Stomach (tissue), 9 donors: ENCODE measurements around the gene NIPAL3. TPM values are rescaled to one million over a fixed set of nuclear protein-coding genes. Genes with fewer than 3 reads are reported as not detected.

Experiments used
- DNase-seq, 2 donors: peaks; one replicate each; pipeline versions ENCODE4 v3.0.0 to v3.0.0-alpha.2; 2013 to 2019
- H3K27ac ChIP-seq, 5 donors: fragments of 200-600 bp in 4 of 5; sonication (generic) in 4 of 5; one replicate each; pipeline ENCODE4 v1.5.1; 2013 to 2019; ENCODE audit warnings: mild to moderate bottlenecking in 1 of 5, moderate library complexity in 1 of 5
- H3K27me3 ChIP-seq, 3 donors: fragments of 200-600 bp; sonication (generic); one replicate each; pipeline ENCODE4 v1.5.1; 2017 to 2019; ENCODE audit warnings: mixed run types in 1 of 3
- H3K36me3 ChIP-seq, 4 donors: fragments of 200-600 bp; sonication (generic); 1 replicate in 3 of 4; 2 replicates in 1 of 4; pipeline ENCODE4 v1.5.1; 2016 to 2019
- H3K4me1 ChIP-seq, 4 donors: fragments of 200-600 bp; sonication (generic); one replicate each; pipeline ENCODE4 v1.5.1; 2016 to 2019
- H3K4me3 ChIP-seq, 4 donors: fragments of 200-600 bp; sonication (generic) in 3 of 4; one replicate each; pipeline ENCODE4 v1.5.1; 2016 to 2019; ENCODE audit warnings: mild to moderate bottlenecking in 1 of 4
- H3K9me3 ChIP-seq, 4 donors: fragments of 200-600 bp; sonication (generic); one replicate each; pipeline ENCODE4 v1.5.1; 2016 to 2019
- EP300 ChIP-seq: sonication (generic); formaldehyde crosslinking; IDR thresholded peaks from one replicate; pipeline ENCODE4 v1.6.1; 2017; ENCODE audit warnings: antibody characterized with exemption
- POLR2A ChIP-seq, 4 donors: fragments of 450-650 bp; IDR thresholded peaks; one replicate each; pipeline ENCODE4 v1.6.1; 2016; ENCODE audit warnings: antibody characterized with exemption in 4 of 4, control low read depth in 2 of 4, mild to moderate bottlenecking in 1 of 4, moderate library complexity in 1 of 4
- POLR2AphosphoS5 ChIP-seq, 3 donors: sonication (generic); formaldehyde crosslinking; IDR thresholded peaks; one replicate each; pipeline ENCODE4 v1.6.1; 2016; ENCODE audit warnings: antibody characterized with exemption in 3 of 3
- WGBS, 5 donors: extraction: QIAGEN DNeasy Blood & Tissue Kit in 3 of 5; methylation state at CpG; one replicate each; pipeline versions ENCODE4 v1.1.5 to v1.1.7; 2013 to 2018; 5-methylcytosine and 5-hydroxymethylcytosine counted together
- intact Hi-C: fragments of 100-400 bp; cut with DNase I; formaldehyde crosslinking; loops from one replicate; pipeline ENCODE4 v1.15.1; 2023; ENCODE audit warnings: low total_unique reads
- polyA plus RNA-seq, 3 donors: library from polyadenylated mRNA; stranded (reverse); fragments of 200-250 nt; gene quantifications; one replicate each; pipeline ENCODE4 v1.2.3, GENCODE V29; 2013
- total RNA-seq, 5 donors: library from RNA; depleted of rRNA; stranded (reverse); fragments of >200 nt; gene quantifications; one replicate each; pipeline versions ENCODE4 v1.1.0 to v1.2.3, GENCODE V29; 2014 to 2016
- TF ChIP-seq, protein P1 (sequence below), 7 experiments: fragments of 450-650 bp in 4 of 7; fragments of 200-600 bp in 3 of 7; sonication (generic) in 3 of 7; IDR thresholded peaks; one replicate each; pipeline ENCODE4 v1.5.1; 2016 to 2019; ENCODE audit warnings: antibody characterized with exemption in 7 of 7, control low read depth in 2 of 7, mild to moderate bottlenecking in 1 of 7
- donor health status: healthy with polysubstance abuse.
- donor health status: Bipolar disorder and iron deficiency.
- donor health status: healthy.

Gene NIPAL3
- total and polyA plus RNA-seq, 8 donors: 3.2 to 122 (median 19.1) TPM

DNA sequence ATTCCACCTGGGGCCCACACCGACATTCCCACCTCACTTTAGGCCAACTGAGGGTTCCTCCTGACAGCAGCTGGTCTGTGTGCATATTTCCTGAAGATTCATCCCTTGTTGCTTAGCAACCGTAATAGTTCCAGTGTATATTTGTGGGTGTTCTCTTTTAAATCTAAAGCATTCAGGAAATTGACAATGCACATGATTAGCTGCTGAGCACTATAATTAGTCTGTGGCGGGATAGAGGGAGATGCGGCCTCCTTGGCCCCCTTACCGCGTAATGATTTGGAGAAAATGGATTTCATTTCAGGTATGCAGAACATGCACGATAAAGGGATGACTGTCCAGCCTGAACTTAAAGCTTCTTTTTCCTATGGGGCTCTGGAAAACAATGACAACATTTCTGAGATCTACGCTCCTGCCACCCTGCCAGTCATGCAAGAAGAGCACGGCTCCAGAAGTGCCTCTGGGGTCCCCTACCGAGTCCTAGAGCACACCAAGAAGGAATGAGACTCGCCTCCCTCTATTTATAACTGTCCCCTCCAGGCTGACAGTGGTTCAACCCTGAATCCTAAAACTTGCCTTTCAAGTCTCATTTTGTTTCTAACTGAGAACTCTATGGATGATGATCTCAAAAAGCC, 53.2 kb downstream of the NIPAL3 start:
- 89 to 93% (median 91%) methylated on average over 11 of the region's 11 CpGs for WGBS, 5 donors
- Histone ChIP-seq H3K4me1 (peaks cover 0 to 12% (median 4%) of the 10 kb centered on the region in 4 donors), H3K27me3 (no peaks in the 10 kb centered on the region), H3K4me3 (no peak overlapping the region), H3K9me3 (no peaks in the 10 kb centered on the region), H3K27ac (no peak overlapping the region), H3K36me3 (peaks cover 0 to 65% (median 53%) of the 10 kb centered on the region in 4 donors)
- DNase-seq: no peak
- TF ChIP-seq, protein P1, sequence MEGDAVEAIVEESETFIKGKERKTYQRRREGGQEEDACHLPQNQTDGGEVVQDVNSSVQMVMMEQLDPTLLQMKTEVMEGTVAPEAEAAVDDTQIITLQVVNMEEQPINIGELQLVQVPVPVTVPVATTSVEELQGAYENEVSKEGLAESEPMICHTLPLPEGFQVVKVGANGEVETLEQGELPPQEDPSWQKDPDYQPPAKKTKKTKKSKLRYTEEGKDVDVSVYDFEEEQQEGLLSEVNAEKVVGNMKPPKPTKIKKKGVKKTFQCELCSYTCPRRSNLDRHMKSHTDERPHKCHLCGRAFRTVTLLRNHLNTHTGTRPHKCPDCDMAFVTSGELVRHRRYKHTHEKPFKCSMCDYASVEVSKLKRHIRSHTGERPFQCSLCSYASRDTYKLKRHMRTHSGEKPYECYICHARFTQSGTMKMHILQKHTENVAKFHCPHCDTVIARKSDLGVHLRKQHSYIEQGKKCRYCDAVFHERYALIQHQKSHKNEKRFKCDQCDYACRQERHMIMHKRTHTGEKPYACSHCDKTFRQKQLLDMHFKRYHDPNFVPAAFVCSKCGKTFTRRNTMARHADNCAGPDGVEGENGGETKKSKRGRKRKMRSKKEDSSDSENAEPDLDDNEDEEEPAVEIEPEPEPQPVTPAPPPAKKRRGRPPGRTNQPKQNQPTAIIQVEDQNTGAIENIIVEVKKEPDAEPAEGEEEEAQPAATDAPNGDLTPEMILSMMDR (IDR thresholded peaks at IDR 0.05): no peak
- TF ChIP-seq EP300 (no peak), POLR2AphosphoS5 (IDR thresholded peaks at IDR 0.05) (no peak)
- intact Hi-C loops: no loop called here

DNA sequence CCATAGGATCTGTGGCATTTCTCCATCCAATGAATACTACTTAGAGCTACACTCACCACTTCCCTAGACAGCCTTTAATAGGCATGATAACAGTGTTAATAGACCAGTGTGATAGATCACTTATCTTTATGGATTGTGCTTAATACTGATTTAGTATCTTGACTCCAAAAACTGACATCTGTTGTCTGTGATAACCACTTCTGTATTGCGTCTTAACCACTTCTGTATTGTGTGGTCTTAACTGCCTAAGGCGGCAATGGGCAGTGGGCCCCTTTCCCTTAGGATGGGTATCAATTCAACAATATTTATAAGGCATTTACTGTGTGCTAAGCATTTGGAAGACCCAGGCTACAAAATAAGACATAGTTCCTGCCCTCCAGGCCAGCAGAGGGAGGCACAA, 55.0 kb downstream of the NIPAL3 start:
- intact Hi-C loops: no loop called here
- TF ChIP-seq EP300 (no peak), POLR2AphosphoS5 (IDR thresholded peaks at IDR 0.05) (no peak), POLR2A (IDR thresholded peaks at IDR 0.05) (no peak)
- TF ChIP-seq, protein P1 (IDR thresholded peaks at IDR 0.05): no peak

DNA sequence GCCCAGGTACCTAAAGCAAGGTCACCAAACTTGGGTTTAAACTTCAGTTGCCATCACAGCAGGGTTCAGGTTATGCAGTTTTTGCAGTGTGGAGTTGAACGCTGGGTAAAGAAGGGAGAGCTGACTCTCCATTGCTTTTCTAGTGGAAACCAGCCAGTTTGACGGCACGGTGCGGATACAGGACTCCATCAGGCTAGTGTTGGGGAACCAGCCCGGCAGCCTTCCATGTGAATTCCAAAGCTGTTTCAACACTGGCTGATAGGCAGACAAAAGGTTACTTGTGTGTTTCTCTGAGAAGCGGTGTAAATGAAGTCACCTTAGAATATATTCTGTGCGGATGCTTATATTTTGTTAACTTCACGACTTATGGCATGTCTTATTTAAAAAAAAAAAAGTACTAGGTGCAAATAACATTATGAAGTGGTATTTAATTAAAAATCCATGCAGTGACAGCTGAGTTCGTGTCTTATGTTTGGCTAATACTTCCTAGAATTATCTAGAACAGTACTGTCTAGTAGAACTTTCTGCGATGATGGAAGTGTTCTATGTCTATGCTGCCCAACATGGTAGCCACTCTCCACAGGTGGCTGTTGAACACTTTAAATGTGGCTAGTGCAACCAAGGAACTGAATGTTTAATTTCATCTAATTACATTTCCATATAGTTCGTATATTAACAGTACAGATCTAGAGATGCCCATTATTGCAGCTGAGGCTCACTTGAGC, 57.1 kb downstream of the NIPAL3 start:
- Histone ChIP-seq H3K27ac (no peak overlapping the region), H3K36me3 (peaks cover 0 to 28% (median 21%) of the 10 kb centered on the region in 4 donors), H3K9me3 (no peaks in the 10 kb centered on the region), H3K4me3 (no peak overlapping the region), H3K27me3 (no peaks in the 10 kb centered on the region), H3K4me1 (no peaks in the 10 kb centered on the region)
- intact Hi-C loops: no loop called here
- 45 to 66% (median 55%) methylated on average over 11 of the region's 11 CpGs for WGBS, 5 donors
- DNase-seq: peak; percentile 43 to 88
- TF ChIP-seq POLR2AphosphoS5 (IDR thresholded peaks at IDR 0.05): no peak
- no peak for TF ChIP-seq POLR2A (IDR thresholded peaks at IDR 0.05)
- TF ChIP-seq, protein P1 (IDR thresholded peaks at IDR 0.05): no peak
- TF ChIP-seq EP300: no peak

More for the DNA sequence above, 55.0 kb downstream of the NIPAL3 start:
- H3K9me3 ChIP-seq: no peaks in the 10 kb centered on the region
- H3K27me3 ChIP-seq: no peaks in the 10 kb centered on the region
- no peak overlapping the region for H3K27ac ChIP-seq
- H3K4me3 ChIP-seq: no peak overlapping the region
- DNase-seq: no peak
- peaks cover 0 to 47% (median 38%) of the 10 kb centered on the region in 4 donors for H3K36me3 ChIP-seq
- H3K4me1 ChIP-seq: no peaks in the 10 kb centered on the region
- WGBS, 5 donors: 81 to 97% (median 93%) methylated on average over 2 of the region's 2 CpGs

DNA sequence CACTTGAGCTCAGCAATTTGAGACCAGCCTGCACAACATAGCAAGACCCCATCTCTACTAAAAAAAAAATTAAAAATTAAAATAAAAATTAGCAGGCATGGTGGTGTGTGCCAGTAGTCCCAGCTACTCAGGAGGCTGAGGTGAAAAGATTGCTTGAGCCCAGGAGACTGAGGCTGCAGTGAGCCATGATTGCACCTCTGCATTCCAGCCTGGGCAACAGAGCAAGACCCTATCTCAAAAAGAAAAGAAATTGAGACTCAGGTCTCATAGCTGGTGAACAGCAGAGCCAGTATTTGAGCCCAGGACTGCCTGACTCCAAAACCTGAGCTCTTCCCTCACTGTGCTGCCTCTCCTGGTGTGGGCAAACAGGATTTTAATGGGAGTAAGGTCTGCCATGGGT, 58.6 kb downstream of the NIPAL3 start:
- H3K4me1 ChIP-seq: no peaks in the 10 kb centered on the region
- H3K27ac ChIP-seq: no peak overlapping the region
- H3K4me3 ChIP-seq: no peak overlapping the region
- H3K27me3 ChIP-seq: no peaks in the 10 kb centered on the region
- TF ChIP-seq EP300 (no peak), POLR2A (IDR thresholded peaks at IDR 0.05) (no peak), POLR2AphosphoS5 (IDR thresholded peaks at IDR 0.05) (no peak)
- TF ChIP-seq, protein P1 (IDR thresholded peaks at IDR 0.05): no peak
- intact Hi-C loops: no loop called here
- peaks cover 0 to 13% (median 10%) of the 10 kb centered on the region in 4 donors for H3K36me3 ChIP-seq
- no peak for DNase-seq
- no peaks in the 10 kb centered on the region for H3K9me3 ChIP-seq
